Lower leg skin (tissue), 3 donors: ENCODE data around the gene GGT7.

Source experiments
- POLR2A ChIP-seq, 2 donors: fragments of 450-650 bp; IDR thresholded peaks; one replicate each; pipeline ENCODE4 v1.6.1; 2016 to 2017; ENCODE audit warnings: antibody characterized with exemption in 2 of 2, mild to moderate bottlenecking in 1 of 2, moderate library complexity in 1 of 2
- TF ChIP-seq, protein P1 (sequence below), 3 donors: fragments of 450-650 bp; IDR thresholded peaks; one replicate each; pipeline ENCODE4 v1.5.1; 2016; ENCODE audit warnings: antibody characterized with exemption in 3 of 3, mild to moderate bottlenecking in 3 of 3, moderate library complexity in 2 of 3

DNA sequence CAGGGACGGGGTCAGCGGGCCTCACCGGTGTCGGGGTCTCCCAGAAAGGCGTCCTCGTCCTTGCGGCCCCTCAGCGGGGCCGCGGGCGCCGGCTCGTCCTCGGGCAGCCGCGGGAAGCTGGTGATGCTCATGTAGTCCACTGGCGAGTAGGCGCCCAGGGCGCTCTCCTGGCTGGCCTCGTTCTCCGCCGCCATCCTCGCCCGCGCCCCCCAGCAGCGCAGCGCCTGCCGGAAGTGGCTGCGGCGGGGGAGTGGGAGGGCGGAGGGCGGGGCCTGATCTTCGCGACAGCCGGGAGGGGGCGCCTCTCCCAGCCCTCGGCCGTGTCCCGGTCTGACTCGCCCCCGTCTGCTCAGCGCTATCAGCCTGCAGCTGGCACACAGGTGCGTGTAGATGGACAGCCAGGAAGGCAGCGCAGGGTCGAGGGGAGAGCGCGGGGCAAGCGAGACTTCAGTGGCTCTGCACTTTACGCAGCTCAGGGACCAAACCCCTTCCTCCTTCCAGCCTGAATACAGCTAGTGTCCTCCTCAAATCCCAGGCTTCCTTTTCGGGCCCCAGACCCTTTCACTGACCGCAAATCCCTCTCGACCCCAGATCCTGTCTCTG lies at the start of gene GGT7:
- TF ChIP-seq, protein P1, sequence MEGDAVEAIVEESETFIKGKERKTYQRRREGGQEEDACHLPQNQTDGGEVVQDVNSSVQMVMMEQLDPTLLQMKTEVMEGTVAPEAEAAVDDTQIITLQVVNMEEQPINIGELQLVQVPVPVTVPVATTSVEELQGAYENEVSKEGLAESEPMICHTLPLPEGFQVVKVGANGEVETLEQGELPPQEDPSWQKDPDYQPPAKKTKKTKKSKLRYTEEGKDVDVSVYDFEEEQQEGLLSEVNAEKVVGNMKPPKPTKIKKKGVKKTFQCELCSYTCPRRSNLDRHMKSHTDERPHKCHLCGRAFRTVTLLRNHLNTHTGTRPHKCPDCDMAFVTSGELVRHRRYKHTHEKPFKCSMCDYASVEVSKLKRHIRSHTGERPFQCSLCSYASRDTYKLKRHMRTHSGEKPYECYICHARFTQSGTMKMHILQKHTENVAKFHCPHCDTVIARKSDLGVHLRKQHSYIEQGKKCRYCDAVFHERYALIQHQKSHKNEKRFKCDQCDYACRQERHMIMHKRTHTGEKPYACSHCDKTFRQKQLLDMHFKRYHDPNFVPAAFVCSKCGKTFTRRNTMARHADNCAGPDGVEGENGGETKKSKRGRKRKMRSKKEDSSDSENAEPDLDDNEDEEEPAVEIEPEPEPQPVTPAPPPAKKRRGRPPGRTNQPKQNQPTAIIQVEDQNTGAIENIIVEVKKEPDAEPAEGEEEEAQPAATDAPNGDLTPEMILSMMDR (IDR thresholded peaks at IDR 0.05), result peak in 1 of 3 donors; percentile 7
- no peak for TF ChIP-seq POLR2A (IDR thresholded peaks at IDR 0.05)
